HCT116 (cell line): Measurements from ENCODE around the gene ALG1L2.

Experiments
- POLR2AphosphoS5 ChIP-seq: IDR thresholded peaks from 2 replicates; pipeline ENCODE4 v1.6.1; 2011; ENCODE audit warnings: mild to moderate bottlenecking, low read depth, low read length, moderate library complexity
- TF ChIP-seq, protein P1 (sequence below), 3 experiments: fragments of 200-600 bp in 1 of 3; sonication (generic) in 1 of 3; IDR thresholded peaks in 2 of 3; conservative IDR thresholded peaks in 1 of 3; 2 replicates each; pipeline ENCODE4 v1.5.1; 2012 to 2017; ENCODE audit warnings: low read depth in 2 of 3, low read length in 2 of 3, antibody characterized with exemption in 1 of 3, borderline replicate concordance in 1 of 3, control low read depth in 1 of 3, mild to moderate bottlenecking in 1 of 3, mixed read lengths in 1 of 3, mixed run types in 1 of 3, moderate library complexity in 1 of 3; ENCODE audit not compliant: insufficient read depth in 1 of 3

DNA sequence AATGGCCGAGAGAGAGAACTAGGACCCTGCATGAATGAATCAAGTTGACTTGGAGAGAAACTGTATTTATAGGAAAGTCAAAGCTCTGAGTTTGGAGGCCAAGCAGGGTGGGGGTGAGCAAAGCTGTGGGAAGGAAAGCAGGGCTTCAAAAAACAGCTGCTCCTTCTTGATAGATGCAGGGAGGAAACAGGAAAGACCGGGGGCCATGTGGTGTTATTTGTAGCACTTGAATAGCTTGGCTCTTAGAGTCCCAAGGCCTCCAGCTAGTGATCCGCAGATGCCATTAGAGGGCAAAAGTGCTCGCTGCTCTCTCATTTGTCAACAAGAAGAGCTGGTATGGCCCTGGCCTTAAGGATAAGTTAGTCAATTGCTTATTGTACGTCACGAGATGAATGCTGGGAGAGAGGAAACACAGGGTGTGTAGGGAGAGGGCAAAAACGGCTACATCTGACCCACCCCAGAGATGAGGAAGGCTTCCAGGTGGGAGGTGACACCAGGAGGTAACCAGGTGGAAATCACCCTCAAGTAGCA is at the start of gene ALG1L2:
- TF ChIP-seq POLR2AphosphoS5 = no peak
- TF ChIP-seq, protein P1, sequence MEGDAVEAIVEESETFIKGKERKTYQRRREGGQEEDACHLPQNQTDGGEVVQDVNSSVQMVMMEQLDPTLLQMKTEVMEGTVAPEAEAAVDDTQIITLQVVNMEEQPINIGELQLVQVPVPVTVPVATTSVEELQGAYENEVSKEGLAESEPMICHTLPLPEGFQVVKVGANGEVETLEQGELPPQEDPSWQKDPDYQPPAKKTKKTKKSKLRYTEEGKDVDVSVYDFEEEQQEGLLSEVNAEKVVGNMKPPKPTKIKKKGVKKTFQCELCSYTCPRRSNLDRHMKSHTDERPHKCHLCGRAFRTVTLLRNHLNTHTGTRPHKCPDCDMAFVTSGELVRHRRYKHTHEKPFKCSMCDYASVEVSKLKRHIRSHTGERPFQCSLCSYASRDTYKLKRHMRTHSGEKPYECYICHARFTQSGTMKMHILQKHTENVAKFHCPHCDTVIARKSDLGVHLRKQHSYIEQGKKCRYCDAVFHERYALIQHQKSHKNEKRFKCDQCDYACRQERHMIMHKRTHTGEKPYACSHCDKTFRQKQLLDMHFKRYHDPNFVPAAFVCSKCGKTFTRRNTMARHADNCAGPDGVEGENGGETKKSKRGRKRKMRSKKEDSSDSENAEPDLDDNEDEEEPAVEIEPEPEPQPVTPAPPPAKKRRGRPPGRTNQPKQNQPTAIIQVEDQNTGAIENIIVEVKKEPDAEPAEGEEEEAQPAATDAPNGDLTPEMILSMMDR (IDR thresholded peaks at IDR 0.05 in 2 of 3, conservative IDR thresholded peaks at IDR 0.05 in 1 of 3; ENCODE audit: borderline replicate concordance in 1 of 3, insufficient read depth in 1 of 3, low read depth in 2 of 3, low read length in 2 of 3) = no peak
